Testis (tissue), 2 donors: ENCODE data around the gene NUMA1.

Experiments
- POLR2A ChIP-seq: fragments of 450-650 bp; IDR thresholded peaks from one replicate; pipeline ENCODE4 v1.6.1; 2017; ENCODE audit warnings: antibody characterized with exemption, mild to moderate bottlenecking, moderate library complexity
- TF ChIP-seq, protein P1 (sequence below), 3 experiments: fragments of 450-650 bp in 2 of 3; fragments of 200-600 bp in 1 of 3; sonication (generic) in 1 of 3; IDR thresholded peaks; one replicate each; pipeline ENCODE4 v1.5.1; 2016 to 2019; ENCODE audit warnings: antibody characterized with exemption in 3 of 3, mild to moderate bottlenecking in 2 of 3, moderate library complexity in 1 of 3

DNA sequence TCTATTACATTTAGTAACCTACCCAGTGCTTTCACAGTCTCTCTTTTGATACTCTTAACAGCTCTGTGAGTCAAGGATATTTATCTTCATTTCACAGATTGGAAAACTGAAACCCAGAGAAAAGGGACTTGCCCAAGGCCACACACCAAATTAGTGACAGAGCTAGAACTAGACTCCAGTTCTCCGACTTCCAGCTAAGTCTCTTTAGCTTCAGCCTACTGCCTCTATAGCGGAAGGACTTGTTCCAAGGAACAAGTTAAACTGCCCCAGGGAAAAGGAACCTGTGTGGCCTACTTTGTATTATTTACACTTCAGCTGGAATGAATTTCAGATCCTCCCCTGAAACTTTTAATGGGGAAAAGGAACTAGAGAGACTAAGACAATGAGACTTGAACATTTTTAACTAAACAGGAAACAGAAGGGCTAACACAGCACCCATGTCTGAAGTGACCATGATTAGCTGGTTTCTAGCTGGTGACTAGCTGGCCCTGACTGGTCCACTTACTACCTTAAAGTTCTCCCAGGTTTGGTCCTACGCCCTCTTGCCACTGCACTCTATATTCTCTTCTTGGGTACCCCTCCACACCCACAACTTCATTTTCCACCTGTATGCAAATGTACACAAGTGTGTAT lies 1.6 kb upstream of the NUMA1 start:
- no peak for TF ChIP-seq POLR2A
- TF ChIP-seq, protein P1, sequence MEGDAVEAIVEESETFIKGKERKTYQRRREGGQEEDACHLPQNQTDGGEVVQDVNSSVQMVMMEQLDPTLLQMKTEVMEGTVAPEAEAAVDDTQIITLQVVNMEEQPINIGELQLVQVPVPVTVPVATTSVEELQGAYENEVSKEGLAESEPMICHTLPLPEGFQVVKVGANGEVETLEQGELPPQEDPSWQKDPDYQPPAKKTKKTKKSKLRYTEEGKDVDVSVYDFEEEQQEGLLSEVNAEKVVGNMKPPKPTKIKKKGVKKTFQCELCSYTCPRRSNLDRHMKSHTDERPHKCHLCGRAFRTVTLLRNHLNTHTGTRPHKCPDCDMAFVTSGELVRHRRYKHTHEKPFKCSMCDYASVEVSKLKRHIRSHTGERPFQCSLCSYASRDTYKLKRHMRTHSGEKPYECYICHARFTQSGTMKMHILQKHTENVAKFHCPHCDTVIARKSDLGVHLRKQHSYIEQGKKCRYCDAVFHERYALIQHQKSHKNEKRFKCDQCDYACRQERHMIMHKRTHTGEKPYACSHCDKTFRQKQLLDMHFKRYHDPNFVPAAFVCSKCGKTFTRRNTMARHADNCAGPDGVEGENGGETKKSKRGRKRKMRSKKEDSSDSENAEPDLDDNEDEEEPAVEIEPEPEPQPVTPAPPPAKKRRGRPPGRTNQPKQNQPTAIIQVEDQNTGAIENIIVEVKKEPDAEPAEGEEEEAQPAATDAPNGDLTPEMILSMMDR (IDR thresholded peaks at IDR 0.05): no peak
